GM11168 (cell line): ENCODE measurements around the gene BMPR1A.
"Not testable (repeated sequence)": the region's sequence is repeated elsewhere in the genome, so short reads cannot be mapped to it uniquely, and the experiment has no call there.

Experiments used
- in situ Hi-C: fragments of 300-500 bp; cut with MboI; formaldehyde crosslinking; loops from one replicate; pipeline ENCODE4 v1.12.0; 2022; ENCODE audit warnings: low sequenced_read_pairs; ENCODE audit not compliant: unreplicated experiment

BMPR1A gene

DNA sequence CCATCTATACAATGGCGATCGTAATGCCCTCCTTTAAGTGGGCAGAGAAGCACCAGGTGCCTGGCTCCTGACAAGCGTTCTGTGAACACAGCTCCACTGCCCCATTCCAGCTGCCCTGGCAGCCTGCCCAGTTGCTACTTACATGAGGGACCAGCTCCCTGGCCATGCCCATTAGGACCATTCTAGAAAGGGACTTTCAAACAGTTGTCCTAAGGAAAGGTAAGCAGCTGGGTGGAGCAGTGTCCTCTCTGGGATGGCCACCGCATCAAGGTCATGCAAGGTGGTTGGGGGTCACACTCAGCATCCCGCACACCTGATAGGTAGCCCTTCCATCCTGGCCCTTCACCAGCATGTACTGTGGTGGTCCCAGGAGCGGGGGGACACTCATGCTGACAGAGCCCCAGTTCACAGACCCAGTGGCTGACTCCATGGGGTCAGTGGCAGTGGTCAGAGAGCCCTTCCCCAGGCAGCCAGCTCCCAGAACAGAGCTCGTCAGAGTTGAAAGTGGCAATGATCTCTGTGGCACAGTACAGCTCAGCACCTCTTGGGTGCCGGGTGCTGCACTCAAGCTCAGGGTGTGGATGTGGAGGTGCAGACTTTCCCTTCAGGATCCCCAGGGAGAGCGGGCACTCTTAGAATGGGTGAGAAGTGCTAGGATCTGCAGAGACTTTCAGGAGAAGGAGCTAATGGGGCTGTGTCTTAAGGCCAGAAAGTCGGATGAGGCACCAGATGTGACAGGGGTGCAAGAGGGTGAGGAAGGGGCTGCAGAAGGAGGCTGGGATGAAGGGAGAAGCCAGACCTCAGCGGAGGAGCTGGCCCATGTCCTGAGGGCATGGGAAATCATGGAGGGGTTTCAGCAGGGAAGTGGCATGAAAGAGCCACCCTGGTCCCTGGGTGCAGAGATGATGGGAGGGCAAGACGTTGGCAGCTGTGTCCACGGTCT, 190.1 kb downstream of the BMPR1A start:
- in situ Hi-C loops, result no loop called here

DNA sequence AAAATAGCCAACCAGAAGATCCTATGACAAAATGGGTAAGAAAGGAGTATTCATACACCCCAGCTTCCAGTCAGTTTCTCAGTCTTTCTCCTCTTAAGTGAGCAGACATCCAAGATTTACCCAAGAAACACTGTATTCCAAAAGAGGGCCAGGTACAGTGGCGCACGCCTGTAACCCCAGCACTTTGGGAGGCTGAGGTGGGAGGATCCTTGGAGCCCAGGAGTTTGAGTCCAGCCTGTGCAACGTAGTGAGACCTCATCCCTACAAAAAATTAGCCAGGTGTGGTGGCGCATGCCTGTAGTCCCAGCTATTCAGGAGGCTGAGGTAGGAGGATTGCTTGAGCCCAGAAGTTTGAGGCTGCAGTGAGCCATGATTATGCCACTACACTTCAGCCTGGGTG, 191.4 kb downstream of the BMPR1A start:
- in situ Hi-C loops, result not testable (repeated sequence)

DNA sequence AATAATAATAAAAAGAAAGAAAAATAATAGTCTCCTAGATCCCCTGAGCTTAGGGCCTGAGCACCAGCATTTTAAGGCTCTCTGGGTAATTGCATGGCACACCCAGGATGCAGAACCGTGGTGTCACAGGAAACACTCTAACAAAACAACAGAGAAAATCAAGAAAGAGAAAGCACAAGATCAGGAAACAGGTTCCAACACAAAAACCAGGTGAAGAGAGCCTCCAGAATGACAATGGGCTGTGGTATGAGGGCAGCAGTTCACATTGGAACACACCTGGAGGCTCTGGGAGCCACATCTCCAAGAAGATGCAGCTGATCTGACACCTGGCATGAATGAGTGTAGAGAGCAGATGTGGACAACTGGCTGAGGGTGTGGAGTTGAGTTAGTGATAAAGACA, 193.9 kb downstream of the BMPR1A start:
- in situ Hi-C loops, result no loop called here

DNA sequence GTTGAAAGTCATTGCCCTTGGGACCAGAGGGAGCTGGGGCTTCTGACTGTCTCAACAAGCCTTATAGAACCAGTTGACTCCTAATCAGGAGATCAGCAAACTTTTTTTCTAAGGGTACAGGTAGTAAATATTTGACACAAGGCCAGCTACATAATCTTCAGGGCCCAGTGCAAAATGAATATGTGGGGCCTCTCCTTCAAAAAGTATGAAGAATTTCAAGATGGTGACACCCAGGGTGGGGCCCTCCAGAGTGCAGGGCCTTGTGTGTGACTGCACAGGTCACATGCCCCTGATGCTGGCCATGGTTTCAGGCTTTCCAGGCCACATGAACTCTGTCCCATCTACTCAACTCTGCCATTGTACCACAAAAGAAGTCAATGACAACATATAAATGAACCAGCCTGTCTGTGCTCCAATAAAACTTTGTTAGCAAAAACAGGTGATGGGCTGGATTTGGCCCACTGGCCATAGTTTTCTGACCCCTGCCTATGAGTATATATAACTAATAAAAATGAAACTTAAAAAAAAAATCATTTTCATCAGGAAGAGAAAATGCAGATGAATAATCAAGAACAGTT, 194.9 kb downstream of the BMPR1A start:
- in situ Hi-C loops, result no loop called here

DNA sequence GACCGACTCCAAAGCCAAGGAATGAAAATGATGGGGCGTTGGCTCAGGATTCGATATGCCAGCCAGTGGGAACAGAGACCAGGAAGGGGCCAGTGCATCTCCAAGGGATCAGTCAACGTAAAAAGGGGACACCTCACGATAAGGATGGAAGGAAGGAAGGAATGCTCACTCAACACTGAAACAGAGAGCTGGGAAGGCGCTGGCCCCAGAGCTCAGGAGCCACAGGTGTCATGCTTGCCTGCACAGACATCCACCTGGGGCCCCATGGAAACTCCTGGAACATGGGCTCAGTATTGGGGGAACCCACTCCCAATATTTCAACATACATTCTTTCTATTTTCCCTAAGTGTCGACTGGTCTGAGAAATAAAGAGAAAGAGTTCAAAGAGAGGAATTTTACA, 195.7 kb downstream of the BMPR1A start:
- in situ Hi-C loops, result no loop called here

DNA sequence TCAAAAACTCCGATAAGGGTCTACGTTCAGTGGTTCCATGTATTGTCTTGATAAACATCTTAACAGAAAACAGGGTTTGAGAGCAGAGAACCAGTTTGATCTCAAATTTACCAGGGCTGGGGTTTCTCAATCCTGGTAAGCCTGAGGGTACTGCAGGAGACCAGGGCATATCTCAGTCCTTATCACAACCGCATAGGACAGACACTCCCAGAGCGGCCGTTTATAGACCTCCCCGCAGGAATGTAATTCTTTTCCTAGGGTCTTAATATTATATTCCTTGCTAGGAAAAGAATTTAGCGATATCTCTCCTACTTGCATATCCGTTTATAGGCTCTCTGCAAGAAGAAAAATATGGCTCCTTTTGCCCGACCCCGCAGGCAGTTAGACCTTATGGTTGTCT, 196.3 kb downstream of the BMPR1A start:
- in situ Hi-C loops, result not testable (repeated sequence)

DNA sequence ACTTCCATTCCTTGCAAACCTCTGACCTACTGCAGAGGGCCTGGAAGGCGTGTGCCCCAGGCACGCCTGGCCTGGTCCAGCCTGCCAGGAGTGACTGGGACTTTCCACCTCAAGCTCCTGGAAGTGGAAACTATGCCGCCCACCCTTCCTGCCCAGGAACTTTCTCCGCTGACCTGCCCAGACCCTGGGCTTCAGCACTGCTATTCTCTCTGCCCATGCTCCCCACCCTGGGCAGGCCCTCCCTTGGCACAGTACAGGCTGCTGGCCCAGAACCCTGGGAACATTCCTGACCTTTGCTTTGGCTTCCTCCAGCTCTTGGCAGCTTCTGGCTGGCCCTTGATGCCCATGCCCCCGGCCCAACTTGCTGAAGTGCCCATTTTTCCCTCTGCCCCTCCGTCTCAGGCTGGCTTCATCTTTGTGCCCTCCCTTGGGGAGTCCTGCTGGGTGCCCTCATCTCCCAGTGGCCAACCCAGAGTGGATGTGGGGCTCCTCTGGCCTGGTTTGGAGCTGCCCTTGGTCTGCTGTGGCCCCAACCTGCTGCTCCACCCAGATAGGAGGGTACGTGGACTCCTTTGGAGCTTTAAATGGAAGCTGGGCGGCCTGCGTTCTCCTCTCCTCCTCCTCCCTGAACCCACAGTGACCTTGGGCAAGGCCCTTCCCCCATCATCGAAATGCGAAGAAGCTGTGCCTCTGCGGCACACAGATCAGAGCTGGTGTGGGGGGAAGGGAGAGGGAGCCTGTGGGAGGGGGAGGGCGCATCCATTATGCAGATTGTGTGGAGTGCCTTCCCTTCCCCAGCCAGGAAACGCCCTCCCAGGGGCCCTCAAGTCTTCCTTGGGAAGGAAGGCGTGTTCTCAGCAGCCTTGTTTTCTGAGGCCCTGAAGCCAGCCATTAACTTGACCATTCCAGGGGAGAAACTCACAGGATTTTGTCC, 197.6 kb downstream of the BMPR1A start:
- in situ Hi-C loops, result no loop called here

DNA sequence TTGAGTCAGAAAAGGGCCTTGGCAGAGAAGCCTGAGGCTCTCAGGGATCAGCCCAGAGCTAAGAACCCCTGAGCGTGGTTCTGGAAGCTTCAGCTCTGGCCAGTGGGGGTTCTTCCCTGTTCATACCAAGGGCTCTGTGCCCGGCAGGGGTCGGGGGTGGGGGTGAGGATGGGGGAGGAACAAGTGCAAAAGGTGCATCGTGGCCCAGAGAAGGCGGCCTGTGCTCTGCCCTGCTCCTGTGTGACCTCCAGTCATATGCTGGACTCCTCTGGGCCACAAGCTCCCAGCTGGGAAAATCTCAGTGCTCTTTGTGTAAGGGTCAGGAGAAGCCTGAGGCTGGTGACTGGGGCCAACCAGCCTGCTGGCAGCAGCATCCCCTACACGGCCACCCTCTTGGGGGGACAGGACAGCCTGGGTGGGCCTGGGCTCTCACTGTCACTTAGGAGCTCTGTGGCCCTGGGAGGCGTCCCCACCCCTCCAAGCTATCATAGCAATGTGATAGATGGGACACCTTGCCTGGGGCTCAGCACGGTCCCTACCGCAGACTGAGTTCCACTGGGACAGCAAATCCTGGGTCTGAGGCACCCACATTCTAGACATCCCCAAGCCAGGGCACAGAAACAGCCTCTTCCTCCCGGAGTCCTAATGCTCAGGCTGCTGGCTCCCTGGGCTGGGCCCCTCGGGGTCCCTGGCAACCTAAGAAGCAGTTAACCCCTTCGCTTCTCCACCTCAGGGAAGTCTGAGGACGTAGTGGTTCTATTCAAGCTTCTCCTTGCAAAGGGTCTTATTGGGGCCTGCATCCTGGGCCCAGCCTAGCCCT, 198.5 kb downstream of the BMPR1A start:
- in situ Hi-C loops, result no loop called here

DNA sequence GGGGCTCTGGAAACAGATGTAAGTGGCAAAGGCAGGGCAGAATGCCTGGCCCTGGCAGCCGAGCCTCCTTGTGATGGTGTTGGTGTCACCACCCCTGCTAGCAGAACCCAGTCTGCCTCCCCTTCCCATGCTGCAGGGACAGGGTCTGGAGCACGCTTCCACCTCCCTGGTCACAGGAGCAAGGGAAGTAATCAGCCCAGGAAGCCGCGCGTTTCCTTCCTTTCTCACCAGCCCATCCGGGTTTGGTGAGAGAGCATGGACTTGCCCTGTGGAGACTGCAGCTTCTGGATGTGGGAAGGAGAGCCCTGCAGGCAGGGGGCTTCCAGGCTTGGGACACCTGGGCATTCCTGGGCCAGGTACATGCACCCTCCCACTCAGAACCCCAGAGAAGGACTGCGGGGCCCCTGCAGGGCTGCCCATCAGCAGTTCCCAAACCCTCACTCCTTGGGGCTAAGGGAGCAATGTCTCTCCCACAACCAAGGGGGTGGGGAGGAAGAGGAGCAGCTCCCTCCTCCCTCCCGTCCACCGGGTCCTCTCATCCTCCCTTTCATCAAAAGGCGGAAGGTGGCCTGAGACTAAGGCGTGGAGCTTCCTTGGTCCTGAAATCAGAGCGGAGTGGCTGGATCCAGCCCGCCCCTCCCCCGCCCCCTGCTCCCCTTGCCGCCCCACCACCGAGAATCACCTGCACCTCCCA, 199.2 kb downstream of the BMPR1A start:
- in situ Hi-C loops, result no loop called here

DNA sequence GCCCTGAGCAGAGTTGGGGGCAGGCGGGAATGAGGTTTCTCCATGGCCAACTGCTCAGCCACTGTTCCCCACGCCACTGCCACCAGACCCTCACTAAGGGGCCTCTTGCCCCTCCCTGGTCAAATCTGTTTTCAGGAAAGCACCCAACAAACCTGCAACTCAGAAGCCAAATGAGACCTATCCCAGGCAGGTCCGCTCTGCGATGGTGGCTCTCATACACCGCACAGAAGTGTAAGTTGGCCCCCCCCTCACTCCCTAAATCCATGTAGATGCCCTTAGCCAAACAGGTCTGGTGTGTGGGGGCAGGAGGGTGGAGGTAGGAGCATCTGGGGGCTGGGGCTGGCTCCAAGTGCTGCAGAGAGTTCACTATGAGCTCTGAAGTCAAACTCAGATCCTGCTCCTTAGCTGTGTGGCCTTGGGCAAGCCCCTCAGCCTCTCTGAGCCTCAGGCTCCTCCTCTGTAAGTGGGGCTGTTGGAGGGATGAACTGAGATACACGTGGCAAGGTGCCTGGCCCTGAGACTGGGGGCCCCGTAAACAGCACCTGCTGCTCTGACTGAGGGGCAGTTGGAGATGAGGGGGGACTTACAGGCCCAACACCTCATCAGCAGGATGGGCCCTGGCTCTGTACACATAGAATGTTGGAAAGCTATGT, 199.9 kb downstream of the BMPR1A start:
- in situ Hi-C loops, result no loop called here

DNA sequence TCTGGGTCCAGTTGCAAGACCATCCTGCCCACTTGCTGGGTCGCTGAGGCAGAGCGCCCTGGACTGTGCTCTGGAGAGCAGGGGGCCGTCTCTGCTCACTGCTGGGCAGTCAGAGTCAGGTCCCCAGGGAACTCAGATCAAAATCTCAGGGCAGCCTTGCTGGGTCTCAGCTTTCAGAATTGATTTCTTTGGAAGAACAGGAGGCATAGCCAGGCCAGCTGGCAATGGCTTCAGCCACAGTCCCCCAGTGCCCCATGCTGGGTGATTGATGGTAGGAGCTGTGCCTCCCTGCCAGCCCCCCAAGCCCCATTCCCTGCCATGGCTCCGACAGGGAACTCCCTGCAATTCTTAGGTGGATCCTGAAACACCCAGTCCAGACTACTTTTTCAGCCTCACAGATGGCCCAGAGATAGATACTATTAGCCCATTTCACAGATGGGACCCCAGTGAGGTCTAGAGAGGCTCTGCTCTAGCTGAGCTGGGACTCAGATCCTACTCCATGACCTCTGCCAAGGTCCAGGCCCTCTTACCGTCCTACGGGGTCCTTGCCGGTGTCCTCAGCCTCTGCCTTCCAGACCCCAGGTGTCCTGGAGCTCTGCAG, 200.5 kb downstream of the BMPR1A start:
- in situ Hi-C loops, result no loop called here

DNA sequence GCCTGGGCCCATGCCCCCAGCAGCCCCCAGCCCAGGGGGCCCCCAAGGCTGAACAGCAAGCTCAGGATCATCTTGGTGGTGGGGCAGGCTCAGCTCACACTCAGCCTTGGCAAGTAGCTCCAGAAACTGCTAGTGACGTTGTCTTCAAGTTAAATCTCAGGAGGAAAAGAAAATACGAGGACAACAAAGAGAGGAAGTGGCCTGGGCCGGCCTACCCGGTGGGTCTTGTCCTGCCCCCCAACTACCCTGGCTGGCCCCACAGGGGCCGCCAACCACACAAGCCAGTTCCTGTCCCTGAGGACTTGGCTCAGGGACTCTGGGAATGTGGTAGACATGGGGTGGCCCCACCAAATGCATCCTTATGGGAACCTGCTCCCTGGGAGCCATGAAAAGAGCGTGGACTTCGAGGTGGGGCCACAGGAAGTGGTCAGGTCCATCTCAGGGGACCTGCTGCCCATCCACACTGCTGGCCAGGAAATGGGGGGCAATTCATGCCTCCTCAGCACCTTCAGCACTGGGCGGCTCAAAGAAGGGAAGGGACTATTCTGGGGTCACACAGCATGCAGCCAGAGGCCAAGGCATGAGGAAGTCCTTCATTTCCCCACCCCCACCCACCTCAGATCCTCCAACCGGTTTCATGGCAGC, 201.2 kb downstream of the BMPR1A start, which contains the start of gene MMRN2:
MMRN2 (minus strand) TSS at position 145 of the 645 bp plus-strand sequence; CDS start at position 71, 74 bp downstream.
- in situ Hi-C loops, result no loop called here

DNA sequence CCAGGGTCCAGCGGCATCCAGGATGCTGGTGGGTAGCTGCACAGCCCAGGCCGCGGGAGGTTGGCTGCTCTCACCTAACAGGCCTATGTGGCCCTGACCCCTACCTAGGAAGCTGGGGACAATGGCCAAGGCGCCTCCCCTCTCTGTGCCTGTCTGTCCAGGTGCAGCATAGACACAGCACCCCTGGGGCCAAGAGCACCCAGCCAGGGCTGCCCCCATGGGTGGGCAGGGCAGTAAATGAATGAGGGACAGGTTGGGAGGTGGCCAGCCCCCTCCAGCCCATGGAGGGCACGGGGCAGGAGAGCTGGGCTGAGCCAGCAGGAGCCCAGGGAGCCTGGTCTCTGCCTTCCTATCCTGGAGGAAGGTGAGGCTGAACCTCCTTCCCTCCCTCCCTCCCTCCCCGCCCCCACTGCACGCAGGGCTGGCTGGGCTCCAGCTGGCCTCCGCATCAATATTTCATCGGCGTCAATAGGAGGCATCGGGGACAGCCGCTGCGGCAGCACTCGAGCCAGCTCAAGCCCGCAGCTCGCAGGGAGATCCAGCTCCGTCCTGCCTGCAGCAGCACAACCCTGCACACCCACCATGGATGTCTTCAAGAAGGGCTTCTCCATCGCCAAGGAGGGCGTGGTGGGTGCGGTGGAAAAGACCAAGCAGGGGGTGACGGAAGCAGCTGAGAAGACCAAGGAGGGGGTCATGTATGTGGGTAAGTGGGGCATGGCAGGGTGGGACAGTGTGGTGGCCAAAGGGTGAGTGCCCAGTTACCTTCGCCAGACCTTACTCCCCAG, 201.9 kb downstream of the BMPR1A start, which contains the start of gene SNCG:
SNCG (plus strand) TSS at position 484 of the 785 bp plus-strand sequence; CDS start at position 583, 99 bp downstream.
- in situ Hi-C loops, result no loop called here

DNA sequence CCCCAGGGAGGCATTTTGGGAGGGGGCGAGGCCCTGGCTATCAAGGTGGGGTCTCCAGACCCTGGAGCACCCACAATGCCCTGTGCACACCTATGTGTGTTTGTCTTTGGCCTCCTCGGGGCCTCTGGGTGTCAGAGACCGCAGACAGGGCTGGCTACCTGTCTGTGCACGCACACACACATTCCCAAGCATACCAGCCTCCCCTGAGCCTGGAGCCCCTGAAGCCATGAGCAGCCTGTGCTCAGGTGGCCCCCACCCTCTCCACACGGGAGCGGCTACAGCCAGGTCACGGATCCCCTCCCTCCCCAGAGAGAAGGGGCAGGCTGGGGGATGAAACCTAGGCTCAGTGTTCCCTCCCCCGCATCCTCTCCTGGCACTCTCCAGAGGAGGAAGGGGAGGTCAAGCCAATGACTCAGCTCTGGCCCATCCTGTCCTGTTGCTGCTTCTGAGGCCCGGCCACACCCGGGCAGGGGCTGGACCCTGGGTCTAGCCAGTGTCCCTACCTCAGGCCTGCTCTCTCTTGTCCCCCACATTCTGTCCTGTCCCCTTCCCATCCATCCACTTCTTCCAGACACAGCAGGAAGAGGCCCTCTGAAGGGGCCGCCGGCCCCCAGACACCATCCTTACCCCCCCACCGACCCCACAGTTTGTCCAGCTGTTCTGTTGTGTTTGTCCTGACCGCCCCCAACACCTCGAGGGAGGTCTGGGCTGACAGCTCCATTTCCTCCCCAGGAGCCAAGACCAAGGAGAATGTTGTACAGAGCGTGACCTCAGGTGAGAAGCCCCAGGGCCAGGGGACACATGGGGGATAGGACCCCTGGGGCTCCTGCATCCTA, 202.7 kb downstream of the BMPR1A start:
- in situ Hi-C loops, result no loop called here

DNA sequence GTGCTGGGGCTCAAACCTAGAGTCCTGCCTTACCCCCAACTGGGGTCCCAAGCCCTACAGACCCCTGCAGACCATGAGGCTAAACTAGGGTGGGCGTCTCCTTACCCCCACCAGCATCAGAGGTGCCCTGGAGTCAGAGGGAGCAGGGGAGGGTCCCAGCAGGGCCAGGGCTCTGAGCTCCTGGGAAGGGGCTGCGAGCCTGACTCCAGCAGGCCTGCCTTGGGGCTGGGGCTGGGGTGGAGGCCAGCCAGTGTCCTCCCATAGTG, 203.3 kb downstream of the BMPR1A start:
- in situ Hi-C loops, result no loop called here
